ENCODE results near the gene RADIL.

RADIL gene

DNA sequence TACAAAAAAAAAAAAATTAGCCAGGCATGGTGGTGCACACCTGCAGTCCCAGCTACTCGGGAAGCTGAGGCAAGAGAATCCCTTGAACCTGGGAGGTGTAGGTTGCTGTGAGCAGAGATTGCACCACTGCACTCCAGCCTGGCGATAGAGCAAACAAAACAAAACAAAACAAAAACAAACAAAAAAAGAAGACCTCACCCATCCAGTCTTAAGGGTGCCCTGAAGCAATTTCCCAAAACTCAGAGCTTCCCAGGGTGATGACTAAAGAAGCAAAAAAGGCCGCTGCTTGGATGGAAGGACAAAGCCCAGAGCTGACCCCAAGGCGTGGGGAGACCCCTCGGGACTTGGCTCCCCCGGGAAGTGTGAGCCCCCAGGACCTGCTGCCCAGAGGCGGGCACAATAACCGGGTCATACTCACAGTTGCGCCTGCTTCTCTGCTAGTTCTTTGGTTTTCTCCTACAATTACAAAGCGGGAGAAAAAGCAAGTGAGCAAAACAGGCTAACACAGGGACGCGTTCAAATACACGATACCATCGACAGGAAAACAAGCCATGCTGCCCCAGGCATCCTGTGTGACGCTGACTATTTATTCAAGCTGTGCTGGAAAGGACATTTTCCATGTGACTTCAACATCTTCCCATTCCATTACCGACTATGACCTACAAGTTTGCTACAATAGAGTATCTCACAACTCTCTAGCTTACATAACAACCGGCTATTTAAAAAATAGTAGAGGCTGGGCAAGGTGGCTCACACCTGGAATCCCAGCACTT lies 51.6 kb downstream of the RADIL start:
- TF ChIP-seq ZNF292 (tag by site-specific recombination; IDR thresholded peaks at IDR 0.05; ENCODE audit: borderline replicate concordance, low read depth) (no peak), SP2 (tag by site-specific recombination; IDR thresholded peaks at IDR 0.05) (no peak), ZNF623 (tag by site-specific recombination; IDR thresholded peaks at IDR 0.05) (no peak), ZNF501 (tag by site-specific recombination; IDR thresholded peaks at IDR 0.05) (no peak), ZNF792 (tag by site-specific recombination; IDR thresholded peaks at IDR 0.05) (no peak), SCRT2 (tag by site-specific recombination; IDR thresholded peaks at IDR 0.05) (no peak)
- POLR2A ChIA-PET = no interaction called here
- no peak overlapping the region for H3K27ac ChIP-seq (ENCODE audit: extremely low read depth, low read depth, low read length)

DNA sequence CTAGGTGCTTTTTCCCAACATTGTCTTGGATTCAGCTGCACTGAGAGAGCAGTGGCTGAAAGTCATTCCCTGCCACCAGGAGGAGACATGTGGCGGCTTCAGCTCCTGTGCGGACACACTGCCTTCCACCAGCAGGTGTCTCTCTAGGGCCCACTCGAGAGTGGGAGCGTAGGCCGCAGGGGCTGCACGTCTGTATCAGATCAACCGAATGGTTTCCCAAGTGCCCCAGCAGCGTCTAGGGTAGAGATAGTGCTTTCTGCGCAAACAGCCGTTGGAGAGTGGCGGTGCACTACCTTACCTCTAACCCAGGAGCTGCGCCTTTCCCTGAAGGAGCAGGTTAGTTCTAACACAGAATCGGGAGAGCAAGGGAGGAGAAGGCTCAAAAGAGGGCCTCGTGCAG lies 53.3 kb downstream of the RADIL start:
- Histone ChIP-seq H3K9me3 (ENCODE audit: control insufficient read depth, insufficient read depth, low read depth, low read length) (no peaks in the 10 kb centered on the region), H3K4me1 (ENCODE audit: control insufficient read depth, insufficient read depth, low read length) (no peaks in the 10 kb centered on the region), H3K36me3 (ENCODE audit: control insufficient read depth in 2 of 2, insufficient read depth in 1 of 2, low read length in 2 of 2) (no peaks in the 10 kb centered on the region), H3K4me3 (ENCODE audit: low read depth, low read length) (no peak overlapping the region), H3K27ac (ENCODE audit: extremely low read depth, low read depth, low read length) (no peak overlapping the region)
- ChIA-PET CTCF (interaction anchor here (0.7 to 1.8 kb wide), 11 partner anchors 9 to 254 kb away, joined by 3 to 10 read pairs (median 3); partner anchors contain the start of gene RADIL), POLR2A (no interaction called here)
- TF ChIP-seq ZNF521 (tag by site-specific recombination; IDR thresholded peaks at IDR 0.05) = no peak
- TF ChIP-seq, protein P1, sequence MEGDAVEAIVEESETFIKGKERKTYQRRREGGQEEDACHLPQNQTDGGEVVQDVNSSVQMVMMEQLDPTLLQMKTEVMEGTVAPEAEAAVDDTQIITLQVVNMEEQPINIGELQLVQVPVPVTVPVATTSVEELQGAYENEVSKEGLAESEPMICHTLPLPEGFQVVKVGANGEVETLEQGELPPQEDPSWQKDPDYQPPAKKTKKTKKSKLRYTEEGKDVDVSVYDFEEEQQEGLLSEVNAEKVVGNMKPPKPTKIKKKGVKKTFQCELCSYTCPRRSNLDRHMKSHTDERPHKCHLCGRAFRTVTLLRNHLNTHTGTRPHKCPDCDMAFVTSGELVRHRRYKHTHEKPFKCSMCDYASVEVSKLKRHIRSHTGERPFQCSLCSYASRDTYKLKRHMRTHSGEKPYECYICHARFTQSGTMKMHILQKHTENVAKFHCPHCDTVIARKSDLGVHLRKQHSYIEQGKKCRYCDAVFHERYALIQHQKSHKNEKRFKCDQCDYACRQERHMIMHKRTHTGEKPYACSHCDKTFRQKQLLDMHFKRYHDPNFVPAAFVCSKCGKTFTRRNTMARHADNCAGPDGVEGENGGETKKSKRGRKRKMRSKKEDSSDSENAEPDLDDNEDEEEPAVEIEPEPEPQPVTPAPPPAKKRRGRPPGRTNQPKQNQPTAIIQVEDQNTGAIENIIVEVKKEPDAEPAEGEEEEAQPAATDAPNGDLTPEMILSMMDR (tag by site-specific recombination; IDR thresholded peaks at IDR 0.05) = 0 out of 2 replicates have a peak, but pooled peaks have one; percentile 32
- peak; percentile 20; the same call in 1 of the 2 replicates for TF ChIP-seq ZNF654 (tag by site-specific recombination; IDR thresholded peaks at IDR 0.05; ENCODE audit: low read depth)

More for the DNA sequence above, 51.6 kb downstream of the RADIL start:
- Histone ChIP-seq H3K36me3 (ENCODE audit: control insufficient read depth in 2 of 2, insufficient read depth in 1 of 2, low read length in 2 of 2) (no peaks in the 10 kb centered on the region), H3K9me3 (ENCODE audit: control insufficient read depth, insufficient read depth, low read depth, low read length) (no peaks in the 10 kb centered on the region), H3K4me3 (ENCODE audit: low read depth, low read length) (no peak overlapping the region), H3K4me1 (ENCODE audit: control insufficient read depth, insufficient read depth, low read length) (no peaks in the 10 kb centered on the region)
- CTCF ChIA-PET = interaction anchor here (1.1 kb wide), 1 partner anchor 285 kb away, joined by 3 read pairs; no protein-coding TSS in a partner anchor

DNA sequence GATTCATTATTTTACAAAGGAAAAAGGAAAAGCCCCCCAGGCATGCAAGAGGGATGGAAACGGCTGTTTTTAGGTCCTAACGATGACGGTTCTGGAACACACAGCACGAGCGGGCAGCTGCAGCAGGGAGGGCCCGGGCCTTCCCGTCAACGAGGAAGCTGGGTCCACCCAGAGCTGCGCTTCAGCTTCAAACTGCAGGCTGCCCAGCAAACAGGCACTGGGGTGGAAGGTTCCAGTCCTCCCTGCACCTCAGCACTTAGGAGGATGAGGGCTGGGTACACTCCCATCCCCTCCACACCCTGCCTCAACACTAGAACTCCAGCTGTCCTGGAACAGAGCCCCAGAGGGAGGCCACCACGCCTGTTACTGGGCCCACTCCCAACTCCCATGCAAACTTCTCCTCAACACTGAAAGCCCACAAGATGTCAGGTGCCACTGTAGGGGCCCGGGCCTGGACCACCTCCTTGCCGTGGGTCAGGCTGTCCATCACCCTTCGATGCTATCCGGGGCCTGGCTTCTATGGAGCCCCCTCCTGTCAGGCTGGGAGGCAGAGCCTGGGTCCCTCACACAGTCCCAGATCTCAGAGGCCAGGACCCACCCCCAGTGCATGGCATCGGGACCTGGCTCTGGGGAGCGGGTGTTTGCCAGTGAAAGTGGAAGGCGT lies 54.7 kb downstream of the RADIL start:
- POLR2A ChIA-PET = no interaction called here

DNA sequence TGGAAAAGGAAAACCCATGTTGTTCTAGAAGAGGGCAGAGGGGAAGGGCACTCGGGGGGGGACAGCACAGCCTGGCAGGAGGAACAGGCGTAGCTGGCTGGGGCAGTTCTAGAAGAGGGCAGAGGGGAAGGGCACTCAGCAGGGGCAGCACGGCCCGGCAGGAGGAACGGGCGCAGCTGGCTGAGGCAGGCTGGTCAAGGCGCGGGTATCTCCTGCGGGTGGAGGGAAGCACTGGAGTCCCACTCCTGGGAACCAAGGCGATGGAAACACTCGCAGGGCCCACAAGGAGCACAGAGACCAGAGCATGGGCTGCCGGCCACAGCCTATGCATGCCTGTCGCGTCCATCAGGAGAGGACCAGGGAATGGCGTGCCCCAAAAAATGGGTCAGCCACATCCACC lies 58.4 kb downstream of the RADIL start:
- TF ChIP-seq ZNF311 (tag by site-specific recombination; IDR thresholded peaks at IDR 0.05; ENCODE audit: borderline replicate concordance) = no peak
- no peak for TF ChIP-seq ZNF473 (tag by site-specific recombination; IDR thresholded peaks at IDR 0.05)
- TF ChIP-seq, protein P2, sequence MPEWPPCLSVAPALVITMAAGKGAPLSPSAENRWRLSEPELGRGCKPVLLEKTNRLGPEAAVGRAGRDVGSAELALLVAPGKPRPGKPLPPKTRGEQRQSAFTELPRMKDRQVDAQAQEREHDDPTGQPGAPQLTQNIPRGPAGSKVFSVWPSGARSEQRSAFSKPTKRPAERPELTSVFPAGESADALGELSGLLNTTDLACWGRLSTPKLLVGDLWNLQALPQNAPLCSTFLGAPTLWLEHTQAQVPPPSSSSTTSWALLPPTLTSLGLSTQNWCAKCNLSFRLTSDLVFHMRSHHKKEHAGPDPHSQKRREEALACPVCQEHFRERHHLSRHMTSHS (tag by site-specific recombination; IDR thresholded peaks at IDR 0.05) = no peak
- TF ChIP-seq, protein P3, sequence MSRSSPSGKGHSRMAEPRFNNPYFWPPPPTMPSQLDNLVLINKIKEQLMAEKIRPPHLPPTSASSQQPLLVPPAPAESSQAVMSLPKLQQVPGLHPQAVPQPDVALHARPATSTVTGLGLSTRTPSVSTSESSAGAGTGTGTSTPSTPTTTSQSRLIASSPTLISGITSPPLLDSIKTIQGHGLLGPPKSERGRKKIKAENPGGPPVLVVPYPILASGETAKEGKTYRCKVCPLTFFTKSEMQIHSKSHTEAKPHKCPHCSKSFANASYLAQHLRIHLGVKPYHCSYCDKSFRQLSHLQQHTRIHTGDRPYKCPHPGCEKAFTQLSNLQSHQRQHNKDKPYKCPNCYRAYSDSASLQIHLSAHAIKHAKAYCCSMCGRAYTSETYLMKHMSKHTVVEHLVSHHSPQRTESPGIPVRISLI (tag by site-specific recombination; IDR thresholded peaks at IDR 0.05) = no peak
- Histone ChIP-seq H3K36me3 (ENCODE audit: control insufficient read depth in 2 of 2, insufficient read depth in 1 of 2, low read length in 2 of 2) (no peaks in the 10 kb centered on the region), H3K9me3 (ENCODE audit: control insufficient read depth, insufficient read depth, low read depth, low read length) (no peaks in the 10 kb centered on the region), H3K27ac (ENCODE audit: extremely low read depth, low read depth, low read length) (no peak overlapping the region), H3K4me3 (ENCODE audit: low read depth, low read length) (no peak overlapping the region), H3K4me1 (ENCODE audit: control insufficient read depth, insufficient read depth, low read length) (no peaks in the 10 kb centered on the region)
- CTCF ChIA-PET = interaction anchor here (2.1 kb wide), 1 partner anchor 59 kb away, joined by 7 read pairs; the partner anchor contains the start of gene RADIL
- POLR2A ChIA-PET = no interaction called here

More for the DNA sequence above, 54.7 kb downstream of the RADIL start:
- Histone ChIP-seq H3K27ac (ENCODE audit: extremely low read depth, low read depth, low read length) (no peak overlapping the region), H3K9me3 (ENCODE audit: control insufficient read depth, insufficient read depth, low read depth, low read length) (no peaks in the 10 kb centered on the region), H3K4me3 (ENCODE audit: low read depth, low read length) (no peak overlapping the region), H3K4me1 (ENCODE audit: control insufficient read depth, insufficient read depth, low read length) (no peaks in the 10 kb centered on the region), H3K36me3 (ENCODE audit: control insufficient read depth in 2 of 2, insufficient read depth in 1 of 2, low read length in 2 of 2) (no peaks in the 10 kb centered on the region)
- CTCF ChIA-PET = interaction anchor here (0.6 to 0.9 kb wide), 3 partner anchors 12 to 1391 kb away, joined by 3 read pairs; no protein-coding TSS in a partner anchor
- TF ChIP-seq ZBTB1 (tag by site-specific recombination; IDR thresholded peaks at IDR 0.05) (no peak), ZNF239 (tag by site-specific recombination; IDR thresholded peaks at IDR 0.05) (no peak), ZNF629 (tag by site-specific recombination; IDR thresholded peaks at IDR 0.05) (no peak)
